Epithelial cell of prostate (primary cell): ENCODE data around the gene DIAPH2.

ENCODE experiments used
- DNase-seq: peaks from one replicate; pipeline ENCODE4 v3.0.0-alpha.2; 2011; ENCODE audit warnings: low read depth, low spot score
- H3K27ac ChIP-seq: fragments of 450-650 bp; 2 replicates; pipeline ENCODE4 v1.5.1; 2017; ENCODE audit warnings: mild to moderate bottlenecking

DIAPH2 gene

DNA sequence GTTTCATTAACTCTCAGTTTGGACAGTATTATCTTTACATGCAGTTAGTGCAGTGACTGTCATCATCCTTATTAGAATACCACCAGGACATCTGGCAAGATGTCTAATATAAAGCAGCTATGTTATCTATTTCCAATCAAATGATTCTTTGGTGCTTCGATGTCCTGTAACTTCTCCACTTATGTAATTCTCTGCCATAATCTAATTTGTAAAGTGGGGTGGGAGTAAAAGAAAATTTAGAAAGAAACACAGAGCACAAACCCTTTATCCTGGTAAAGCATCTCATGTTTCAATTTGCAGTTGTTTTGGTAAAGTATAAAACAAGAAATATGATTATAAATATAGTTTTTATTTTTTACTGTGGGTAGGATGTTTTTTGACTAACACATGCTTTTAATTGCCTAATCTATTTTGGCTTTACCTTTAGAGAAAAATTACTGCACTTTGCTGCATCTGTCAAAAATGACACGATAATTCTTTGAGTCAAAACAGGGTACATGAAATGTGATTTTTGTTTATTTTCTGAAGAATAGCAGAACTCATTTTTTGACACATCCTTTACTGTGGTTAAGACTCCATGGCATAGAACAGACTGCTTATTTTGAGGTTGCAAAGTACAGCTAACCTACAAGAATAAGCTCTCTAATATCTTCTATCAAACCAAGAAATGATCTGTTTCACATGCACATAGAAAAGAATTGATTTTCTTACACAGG lies 581.9 kb downstream of the DIAPH2 start:
- no peak overlapping the region for H3K27ac ChIP-seq
- no peak for DNase-seq

GRCh38 chrX:97267396-97268181 lies 582.9 kb downstream of the DIAPH2 start:
- DNase-seq: no peak
- H3K27ac ChIP-seq: no peak overlapping the region

DNA sequence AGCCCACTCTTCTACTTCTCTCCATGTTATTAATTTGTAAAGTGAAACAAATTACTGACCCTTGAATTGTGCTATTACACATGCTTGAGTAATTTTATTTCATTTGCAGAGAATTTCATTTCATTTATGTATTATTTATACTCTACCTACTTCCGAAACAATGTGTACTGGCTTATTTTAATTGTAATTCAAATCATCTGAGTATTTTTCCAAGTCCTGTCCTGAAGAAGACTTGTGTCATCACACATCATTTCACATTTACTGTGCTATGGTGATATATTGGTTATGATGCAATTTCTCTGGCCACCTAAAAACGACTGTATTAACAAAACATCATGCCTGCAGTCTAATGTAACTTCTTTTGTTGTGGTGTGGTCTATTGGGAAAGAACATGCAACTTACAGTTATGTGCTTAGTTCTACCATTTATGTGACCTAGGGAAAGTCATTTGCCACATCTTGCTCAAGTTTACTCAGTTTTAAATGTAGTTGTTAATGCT lies 583.6 kb downstream of the DIAPH2 start:
- H3K27ac ChIP-seq: no peak overlapping the region
- no peak for DNase-seq

- DNase-seq: no peak
- no peak overlapping the region for H3K27ac ChIP-seq
These were observed 599.9 kb downstream of the DIAPH2 start for GRCh38 chrX:97284531-97284930.

DNA sequence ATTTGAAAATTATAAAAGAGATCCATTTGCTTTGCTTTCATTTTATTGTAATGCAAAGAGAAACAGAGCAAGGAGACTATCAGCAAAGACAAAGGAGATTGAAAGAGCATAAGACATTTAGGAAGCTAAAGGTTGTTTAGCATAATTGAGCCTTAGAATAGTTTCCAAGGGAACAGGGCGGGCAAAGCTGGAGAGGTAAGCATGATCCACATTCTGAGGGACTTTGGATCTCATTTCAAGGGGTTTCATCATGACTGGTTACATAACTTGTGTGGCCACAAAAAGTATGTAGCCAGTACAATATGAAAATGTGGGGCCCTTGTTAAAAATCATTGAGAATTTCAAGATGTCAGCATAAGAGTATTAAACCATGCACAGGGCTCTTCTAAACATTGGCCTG lies 605.6 kb downstream of the DIAPH2 start:
- no peak for DNase-seq
- H3K27ac ChIP-seq: no peak overlapping the region

GRCh38 chrX:97294041-97294440 lies 609.4 kb downstream of the DIAPH2 start:
- no peak for DNase-seq
- no peak overlapping the region for H3K27ac ChIP-seq

DNA sequence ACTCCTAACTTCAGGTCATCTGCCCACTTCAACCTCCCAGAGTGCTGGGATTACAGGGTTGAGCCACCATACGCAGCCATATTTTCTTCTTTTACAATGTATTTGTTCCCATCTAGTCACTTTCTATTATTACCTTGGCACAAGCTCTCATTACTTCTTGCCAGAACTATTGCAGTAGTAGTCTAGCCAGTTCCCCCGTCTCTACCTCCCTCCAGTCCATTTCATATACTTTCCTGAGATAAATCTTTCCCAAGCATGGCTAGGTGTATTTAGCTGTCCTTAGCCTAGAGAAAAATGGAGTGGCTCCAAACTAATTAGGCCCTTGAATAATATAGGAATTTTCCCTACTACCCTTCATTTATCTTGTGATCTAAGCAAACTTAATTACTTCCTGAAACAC lies 611.3 kb downstream of the DIAPH2 start:
- H3K27ac ChIP-seq: no peak overlapping the region
- no peak for DNase-seq

DNA sequence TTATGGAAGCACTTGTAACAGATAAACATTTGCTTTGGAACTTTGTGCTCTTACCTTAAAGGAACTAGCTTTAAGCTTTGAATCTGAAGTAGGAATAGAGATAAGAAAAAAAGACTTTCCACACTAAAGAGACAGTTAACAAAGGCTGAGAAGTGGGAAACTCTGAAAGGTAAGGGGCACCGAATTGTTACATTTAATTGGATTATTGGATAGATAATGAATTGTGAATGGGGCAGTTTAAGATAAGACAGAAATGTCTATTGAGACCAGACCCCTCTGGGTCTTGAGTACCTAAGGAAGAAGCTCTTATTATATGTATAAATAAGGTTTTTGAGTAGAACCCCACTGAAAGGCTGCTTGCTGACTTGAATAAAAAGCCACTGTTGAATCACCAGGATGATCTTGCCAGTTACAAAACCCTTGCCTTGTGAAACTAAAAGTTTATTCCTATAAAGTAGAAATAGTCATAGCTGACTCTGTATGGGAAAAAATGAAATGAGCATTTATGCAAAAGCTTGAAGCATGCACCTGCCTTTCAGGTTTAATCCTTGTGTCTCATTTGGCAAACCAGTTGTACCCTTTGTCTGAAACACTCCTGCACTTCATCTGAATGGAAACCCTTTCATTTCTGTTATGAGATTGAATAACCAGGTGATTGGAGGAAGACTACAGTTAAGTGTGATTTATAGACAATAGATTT lies 622.3 kb downstream of the DIAPH2 start:
- DNase-seq: no peak

DNA sequence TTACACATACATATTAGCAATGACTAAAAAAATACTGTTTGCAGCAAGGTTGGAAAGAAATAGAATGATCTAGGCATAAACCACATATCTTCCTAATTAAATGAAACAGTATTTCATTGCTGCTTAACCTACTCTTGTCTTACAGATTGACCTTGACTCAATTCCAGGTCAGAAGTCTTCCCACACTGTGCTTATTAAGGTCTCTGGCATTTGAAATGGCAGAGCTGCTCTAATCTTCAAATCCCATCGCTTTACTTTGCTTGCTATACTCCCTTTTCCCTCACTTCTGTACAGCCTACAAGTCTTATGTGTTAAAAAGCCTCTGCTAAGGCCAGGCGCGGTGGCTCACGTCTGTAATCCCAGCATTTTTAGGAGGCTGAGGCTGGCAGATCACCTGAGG lies 623.5 kb downstream of the DIAPH2 start:
- DNase-seq: no peak
- no peak overlapping the region for H3K27ac ChIP-seq

More for the DNA sequence above, 622.3 kb downstream of the DIAPH2 start:
- H3K27ac ChIP-seq: no peak overlapping the region

DNA sequence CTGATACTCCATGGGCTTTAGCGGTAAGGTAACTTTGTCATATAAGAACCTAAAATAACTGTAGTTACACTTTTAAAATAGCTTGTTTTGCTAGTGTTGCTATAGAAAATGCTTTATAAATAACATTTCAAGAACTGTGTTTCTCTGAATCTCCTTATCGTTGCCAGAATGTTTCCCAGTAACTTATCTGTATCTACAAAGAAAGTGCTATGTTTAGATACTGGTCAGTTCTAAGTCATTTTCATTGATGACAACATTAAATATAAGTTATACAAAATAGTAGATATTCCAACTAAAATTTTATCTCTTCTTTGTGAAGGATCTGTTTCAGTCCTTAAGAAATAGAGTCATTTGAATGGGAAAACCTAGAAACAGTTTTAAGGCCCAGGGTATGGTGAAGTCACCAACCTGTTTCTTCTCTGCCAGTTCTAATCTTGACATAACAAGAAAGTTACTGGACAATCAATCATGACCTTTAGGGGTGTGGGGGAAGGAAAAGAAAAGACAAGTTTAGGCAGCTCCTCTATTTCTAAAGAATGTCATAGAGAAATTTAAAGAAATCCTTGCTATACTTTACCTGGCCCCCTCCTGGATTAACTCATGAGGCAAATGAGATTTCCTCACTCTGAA lies 625.0 kb downstream of the DIAPH2 start:
- no peak overlapping the region for H3K27ac ChIP-seq
- no peak for DNase-seq

DNA sequence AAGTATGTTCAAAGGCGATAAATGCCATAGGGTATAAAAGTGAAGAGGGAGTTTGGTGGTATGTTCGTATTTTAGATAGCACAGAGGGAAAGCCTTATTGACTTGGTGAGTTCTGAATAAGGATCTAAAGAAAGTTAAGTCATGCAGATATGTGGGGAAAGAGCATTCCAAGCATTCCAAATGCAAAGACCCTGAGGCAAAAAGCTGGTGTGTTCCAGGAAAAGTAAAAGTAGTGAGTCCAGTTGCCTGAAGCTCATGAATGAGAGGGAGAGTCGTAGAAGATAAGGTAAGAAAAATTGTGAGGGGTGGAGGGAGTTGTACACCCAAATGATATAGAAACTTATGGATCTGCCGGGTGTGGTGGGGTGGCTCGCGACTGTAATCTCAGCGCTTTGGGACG lies 625.7 kb downstream of the DIAPH2 start:
- no peak for DNase-seq
- H3K27ac ChIP-seq: no peak overlapping the region

DNA sequence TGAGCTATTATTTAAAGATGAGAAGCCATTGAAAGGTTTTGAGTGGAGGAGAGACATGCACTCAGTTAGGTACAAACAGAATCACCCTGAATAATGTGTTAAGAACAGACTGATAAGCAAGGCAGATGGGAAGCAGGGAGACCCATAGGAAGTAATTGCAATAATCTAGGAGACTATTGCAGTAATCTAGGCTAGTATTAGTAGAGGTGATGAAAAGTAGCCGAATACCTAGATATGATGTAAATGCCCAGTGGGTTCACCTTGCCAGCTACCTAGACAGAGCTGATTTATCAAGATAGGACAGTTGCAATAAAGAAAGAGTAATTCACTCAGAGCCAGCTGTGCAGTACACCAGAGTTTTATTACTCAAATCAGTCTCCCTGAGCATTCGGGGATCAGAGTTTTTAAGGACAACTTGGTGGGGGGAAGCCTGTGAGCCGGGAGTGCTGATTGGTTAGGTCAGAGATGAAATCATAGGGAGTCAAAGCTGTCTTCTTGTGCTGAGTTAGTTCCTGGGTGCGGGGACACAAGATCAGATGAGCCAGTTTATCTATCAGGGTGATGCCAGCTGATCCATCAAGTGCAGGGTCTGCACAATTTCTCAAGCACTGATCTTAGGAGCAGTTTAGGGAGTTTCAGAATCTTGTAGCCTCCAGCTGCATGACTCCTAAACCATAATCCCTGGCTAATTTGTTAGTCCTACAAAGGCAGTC lies 626.6 kb downstream of the DIAPH2 start:
- DNase-seq: no peak
- no peak overlapping the region for H3K27ac ChIP-seq

- DNase-seq: no peak
- no peak overlapping the region for H3K27ac ChIP-seq
These were observed 629.7 kb downstream of the DIAPH2 start for GRCh38 chrX:97314345-97314744.

GRCh38 chrX:97315939-97316338 lies 631.3 kb downstream of the DIAPH2 start:
- H3K27ac ChIP-seq: no peak overlapping the region
- no peak for DNase-seq

DNA sequence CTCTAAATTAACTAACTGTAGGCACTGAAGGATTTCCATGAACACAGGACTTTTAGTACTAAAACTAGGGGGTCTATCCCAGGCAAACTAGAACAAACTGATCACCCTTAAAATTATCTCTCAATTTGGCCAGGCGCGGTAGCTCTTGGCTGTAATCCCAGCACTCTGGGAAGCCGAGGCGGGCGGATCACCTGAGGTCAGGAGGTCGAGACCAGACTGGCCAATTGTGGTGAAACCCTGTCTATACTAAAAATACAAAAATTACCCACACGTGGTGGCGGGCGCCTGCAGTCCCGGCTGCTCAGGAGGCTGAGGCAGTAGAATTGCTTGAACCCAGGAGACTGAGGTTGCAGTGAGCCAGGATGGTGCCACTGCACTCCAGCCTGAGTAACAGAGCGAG lies 635.7 kb downstream of the DIAPH2 start:
- H3K27ac ChIP-seq: no peak overlapping the region
- DNase-seq: no peak

DNA sequence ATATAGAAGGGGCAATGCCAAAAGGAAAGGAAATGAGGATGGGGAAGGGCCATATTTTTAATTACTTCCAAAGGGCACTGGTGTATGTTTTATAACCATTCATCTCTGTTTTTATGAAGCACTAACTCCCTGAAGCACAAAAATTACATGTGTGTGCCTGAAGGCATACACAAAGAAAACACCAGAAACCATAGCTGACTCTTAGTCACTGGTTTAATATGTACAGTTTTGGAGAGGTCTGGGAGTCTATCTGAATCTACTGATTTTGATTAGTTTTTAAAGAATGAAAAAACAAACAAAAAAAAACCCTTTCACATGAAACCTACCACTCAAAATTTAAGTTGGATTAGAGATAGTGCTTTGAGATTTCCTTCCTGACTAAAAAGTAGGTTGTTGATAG lies 637.8 kb downstream of the DIAPH2 start:
- no peak for DNase-seq

DNA sequence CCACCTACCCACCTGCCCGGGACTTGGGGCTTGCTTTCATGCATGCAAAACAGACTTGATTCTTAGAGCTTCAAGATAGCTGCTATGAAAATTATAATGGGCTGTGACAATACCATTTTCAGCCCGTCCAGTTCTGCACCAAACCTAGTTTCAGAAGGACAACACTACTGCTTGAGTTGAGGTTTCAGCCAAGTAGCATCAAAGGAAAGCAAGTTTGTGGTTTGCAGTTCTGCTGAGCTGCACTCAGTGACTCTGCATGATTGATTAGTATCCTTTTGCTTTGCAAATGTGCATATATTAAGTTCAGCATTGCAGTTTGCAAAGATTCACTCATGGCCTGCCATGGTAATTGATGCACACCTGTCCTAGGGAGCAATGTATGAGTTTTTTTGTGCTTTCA lies 641.8 kb downstream of the DIAPH2 start:
- no peak for DNase-seq
- no peak overlapping the region for H3K27ac ChIP-seq

More for the DNA sequence above, 637.8 kb downstream of the DIAPH2 start:
- H3K27ac ChIP-seq: no peak overlapping the region

GRCh38 chrX:97328853-97329390 lies 644.3 kb downstream of the DIAPH2 start:
- no peak overlapping the region for H3K27ac ChIP-seq
- no peak for DNase-seq

- no peak overlapping the region for H3K27ac ChIP-seq
- no peak for DNase-seq
These were observed 645.5 kb downstream of the DIAPH2 start for GRCh38 chrX:97330151-97330550.

GRCh38 chrX:97332963-97333362 lies 648.3 kb downstream of the DIAPH2 start:
- no peak overlapping the region for H3K27ac ChIP-seq
- no peak for DNase-seq
